ENCODE measurements around the gene TMEM203. TPM values are rescaled to one million over a fixed set of nuclear protein-coding genes. Genes with fewer than 3 reads are reported as not detected.

TMEM203 gene
- total and polyA plus RNA-seq, 10 of the 15 experiments (the other 5 are each of a cell fraction or from before 2014, with no cell fraction given), result 7.2 to 68.1 (median 33.8) TPM

DNA sequence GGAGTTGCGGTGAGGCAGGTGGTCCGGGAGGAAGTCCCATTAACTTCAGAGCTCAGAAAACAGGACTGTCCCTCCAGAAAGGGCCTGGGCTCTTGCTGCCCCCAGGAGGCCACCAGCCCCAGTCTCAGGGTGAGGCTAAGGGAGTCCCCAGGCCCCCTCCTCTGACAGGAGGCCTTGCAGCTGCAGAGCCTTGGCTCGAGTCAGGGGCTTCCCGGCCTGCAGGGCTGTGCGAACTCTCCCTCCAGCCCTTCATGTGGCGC lies 42.4 kb upstream of the TMEM203 start (continued):
- TF ChIP-seq, protein P1, sequence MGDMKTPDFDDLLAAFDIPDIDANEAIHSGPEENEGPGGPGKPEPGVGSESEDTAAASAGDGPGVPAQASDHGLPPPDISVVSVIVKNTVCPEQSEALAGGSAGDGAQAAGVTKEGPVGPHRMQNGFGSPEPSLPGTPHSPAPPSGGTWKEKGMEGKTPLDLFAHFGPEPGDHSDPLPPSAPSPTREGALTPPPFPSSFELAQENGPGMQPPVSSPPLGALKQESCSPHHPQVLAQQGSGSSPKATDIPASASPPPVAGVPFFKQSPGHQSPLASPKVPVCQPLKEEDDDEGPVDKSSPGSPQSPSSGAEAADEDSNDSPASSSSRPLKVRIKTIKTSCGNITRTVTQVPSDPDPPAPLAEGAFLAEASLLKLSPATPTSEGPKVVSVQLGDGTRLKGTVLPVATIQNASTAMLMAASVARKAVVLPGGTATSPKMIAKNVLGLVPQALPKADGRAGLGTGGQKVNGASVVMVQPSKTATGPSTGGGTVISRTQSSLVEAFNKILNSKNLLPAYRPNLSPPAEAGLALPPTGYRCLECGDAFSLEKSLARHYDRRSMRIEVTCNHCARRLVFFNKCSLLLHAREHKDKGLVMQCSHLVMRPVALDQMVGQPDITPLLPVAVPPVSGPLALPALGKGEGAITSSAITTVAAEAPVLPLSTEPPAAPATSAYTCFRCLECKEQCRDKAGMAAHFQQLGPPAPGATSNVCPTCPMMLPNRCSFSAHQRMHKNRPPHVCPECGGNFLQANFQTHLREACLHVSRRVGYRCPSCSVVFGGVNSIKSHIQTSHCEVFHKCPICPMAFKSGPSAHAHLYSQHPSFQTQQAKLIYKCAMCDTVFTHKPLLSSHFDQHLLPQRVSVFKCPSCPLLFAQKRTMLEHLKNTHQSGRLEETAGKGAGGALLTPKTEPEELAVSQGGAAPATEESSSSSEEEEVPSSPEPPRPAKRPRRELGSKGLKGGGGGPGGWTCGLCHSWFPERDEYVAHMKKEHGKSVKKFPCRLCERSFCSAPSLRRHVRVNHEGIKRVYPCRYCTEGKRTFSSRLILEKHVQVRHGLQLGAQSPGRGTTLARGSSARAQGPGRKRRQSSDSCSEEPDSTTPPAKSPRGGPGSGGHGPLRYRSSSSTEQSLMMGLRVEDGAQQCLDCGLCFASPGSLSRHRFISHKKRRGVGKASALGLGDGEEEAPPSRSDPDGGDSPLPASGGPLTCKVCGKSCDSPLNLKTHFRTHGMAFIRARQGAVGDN (IDR thresholded peaks at IDR 0.05), result no peak
- TF ChIP-seq, protein P2, sequence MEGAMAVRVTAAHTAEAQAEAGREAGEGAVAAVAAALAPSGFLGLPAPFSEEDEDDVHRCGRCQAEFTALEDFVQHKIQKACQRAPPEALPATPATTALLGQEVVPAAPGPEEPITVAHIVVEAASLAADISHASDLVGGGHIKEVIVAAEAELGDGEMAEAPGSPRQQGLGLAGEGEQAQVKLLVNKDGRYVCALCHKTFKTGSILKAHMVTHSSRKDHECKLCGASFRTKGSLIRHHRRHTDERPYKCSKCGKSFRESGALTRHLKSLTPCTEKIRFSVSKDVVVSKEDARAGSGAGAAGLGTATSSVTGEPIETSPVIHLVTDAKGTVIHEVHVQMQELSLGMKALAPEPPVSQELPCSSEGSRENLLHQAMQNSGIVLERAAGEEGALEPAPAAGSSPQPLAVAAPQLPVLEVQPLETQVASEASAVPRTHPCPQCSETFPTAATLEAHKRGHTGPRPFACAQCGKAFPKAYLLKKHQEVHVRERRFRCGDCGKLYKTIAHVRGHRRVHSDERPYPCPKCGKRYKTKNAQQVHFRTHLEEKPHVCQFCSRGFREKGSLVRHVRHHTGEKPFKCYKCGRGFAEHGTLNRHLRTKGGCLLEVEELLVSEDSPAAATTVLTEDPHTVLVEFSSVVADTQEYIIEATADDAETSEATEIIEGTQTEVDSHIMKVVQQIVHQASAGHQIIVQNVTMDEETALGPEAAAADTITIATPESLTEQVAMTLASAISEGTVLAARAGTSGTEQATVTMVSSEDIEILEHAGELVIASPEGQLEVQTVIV (IDR thresholded peaks at IDR 0.05; ENCODE audit: borderline replicate concordance, partially characterized antibody), result no peak

DNA sequence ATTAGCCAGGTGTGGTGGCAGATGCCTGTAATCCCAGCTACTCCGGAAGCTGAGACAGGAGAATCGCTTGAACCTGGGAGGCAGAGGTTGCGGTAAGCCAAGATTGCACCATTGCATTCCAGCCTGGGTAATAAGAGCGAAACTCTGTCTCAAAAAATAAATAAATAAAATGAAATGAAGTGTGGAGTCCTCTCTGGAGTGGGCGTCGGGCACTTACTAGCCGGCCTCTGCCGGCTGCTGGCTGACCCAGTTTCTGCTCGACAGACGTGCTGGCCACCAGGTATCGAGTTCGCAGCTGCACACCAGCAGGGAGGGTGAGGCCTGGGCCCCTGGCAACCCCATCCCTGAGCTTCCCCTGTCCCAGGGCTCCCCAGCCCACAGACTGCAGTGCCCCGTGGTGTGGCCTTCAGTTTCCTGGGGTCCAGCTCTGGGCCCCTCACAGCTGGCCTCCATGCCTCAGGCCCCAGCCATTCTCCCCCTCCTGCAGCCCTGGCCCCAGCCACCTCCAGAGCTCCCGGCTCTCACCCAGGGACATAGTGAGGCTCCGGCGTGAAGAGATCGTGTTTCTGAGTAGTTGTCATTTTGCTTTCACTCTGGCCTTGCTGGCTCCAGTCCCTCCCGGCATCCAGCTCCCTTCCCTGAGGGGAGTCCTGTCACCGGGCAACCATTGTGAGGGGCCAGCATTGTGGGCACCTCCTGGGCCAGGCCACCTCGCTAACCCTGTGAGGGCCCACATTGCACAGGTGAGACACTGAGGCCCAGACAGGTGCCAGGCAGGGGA lies 41.9 kb upstream of the TMEM203 start:
- Histone ChIP-seq H3K9me3 (replicated peaks; ENCODE audit: control insufficient read depth, insufficient read depth, low read length) (no peaks in the 10 kb centered on the region), H2AFZ (ENCODE audit: control insufficient read depth, low read depth, low read length) (no peak overlapping the region), H3K4me2 (ENCODE audit: control insufficient read depth, insufficient read depth) (no peak overlapping the region), H3K79me2 (ENCODE audit: control insufficient read depth, insufficient read depth, low read length) (peaks cover 13% of the 10 kb centered on the region), H3K27ac (ENCODE audit: control insufficient read depth, insufficient read depth) (no peak overlapping the region), H3K27me3 (replicated peaks in 1 of 2; ENCODE audit: control insufficient read depth in 2 of 2, insufficient read depth in 2 of 2, low read length in 1 of 2) (no peaks in the 10 kb centered on the region), H4K20me1 (ENCODE audit: control insufficient read depth, insufficient read depth) (peaks cover under 1% of the 10 kb centered on the region; the same call in 1 of the 2 replicates), H3K4me1 (ENCODE audit: control insufficient read depth, insufficient read depth, low read length) (peaks cover 20% of the 10 kb centered on the region), H3K9ac (ENCODE audit: control insufficient read depth, insufficient read depth, low read length) (no peak overlapping the region), H3K4me3 (no peak overlapping the region), H3K36me3 (ENCODE audit: control insufficient read depth in 2 of 2, insufficient read depth in 2 of 2, low read length in 1 of 2) (peaks cover 8 to 12% of the 10 kb centered on the region in 2 experiments)
- ChIA-PET POLR2A (no interaction called here), RAD21 (ENCODE audit: unreplicated experiment) (no interaction called here), SMC1A (ENCODE audit: uncharacterized antibody, unreplicated experiment) (no interaction called here), CTCF (no interaction called here)
- in situ Hi-C loops (cut with MboI) (no loop called here), intact Hi-C loops (cut with micrococcal nuclease; ENCODE audit: unreplicated experiment) (no loop called here)
- ATAC-seq (no peak), DNase-seq (ENCODE audit: low read depth, low spot score) (no peak), FAIRE-seq (no peak)
- TF ChIP-seq IKZF1 (conservative IDR thresholded peaks at IDR 0.05) (no peak), MEF2A (IDR thresholded peaks at IDR 0.05; ENCODE audit: insufficient read depth, low read depth, low read length) (no peak), CBX3 (IDR thresholded peaks at IDR 0.05; ENCODE audit: borderline replicate concordance, low read depth) (no peak)
- BruUV-seq (replicated peaks), result no TSS peak
- WGBS (ENCODE audit: insufficient coverage, insufficient replicate concordance, low lambda C conversion rate, missing lambda C conversion rate), result 83% methylated on average over 20 of the region's 20 CpGs

Data from GM12878 (cell line).